B cell (primary cell): Measurements from ENCODE around the gene GPC4. TPM values are rescaled to one million over a fixed set of nuclear protein-coding genes. Genes with fewer than 3 reads are reported as not detected.

Experiments
- ATAC-seq: fragments of 200-7000 bp; cut with Tn5 transposase; one replicate; pipeline ENCODE4 v1.10.0; 2021; ENCODE audit warnings: low read depth, mild to moderate bottlenecking, moderate number of reproducible peaks, moderate library complexity
- CTCF ChIA-PET: fragments of 350-600 bp; sonication (Branson Sonifier 250); formaldehyde crosslinking; loops from one replicate; lab custom pipeline; 2021; ENCODE audit warnings: antibody characterized with exemption, inconsistent platforms; lab: Charles Lee
- POLR2A ChIA-PET: fragments of 350-600 bp; sonication (Branson Sonifier 250); formaldehyde crosslinking; loops from one replicate; lab custom pipeline; 2021; ENCODE audit warnings: antibody characterized with exemption; lab: Charles Lee
- DNase-seq: peaks from one replicate; pipeline ENCODE4 v3.0.0; 2013
- H2AFZ ChIP-seq: 2 replicates; pipeline ENCODE4 v1.6.1; 2012; ENCODE audit warnings: mild to moderate bottlenecking, low read depth, low read length; ENCODE audit not compliant: insufficient read depth, poor library complexity, severe bottlenecking
- H3K27ac ChIP-seq, 2 donors: 1 replicate in 1 of 2; 2 replicates in 1 of 2; pipeline ENCODE4 v1.5.1; 2012 to 2013; ENCODE audit warnings: low read length in 2 of 2, mild to moderate bottlenecking in 2 of 2, moderate library complexity in 1 of 2
- H3K27me3 ChIP-seq, 4 experiments: fragments of 200-600 bp in 1 of 4; sonication (generic) in 1 of 4; replicated peaks in 1 of 4; 1 replicate in 2 of 4; 2 replicates in 2 of 4; pipeline versions ENCODE4 v1.6.1 to v1.7.0; 2013 to 2016; ENCODE audit warnings: low read length in 3 of 4, mild to moderate bottlenecking in 2 of 4, mixed read lengths in 1 of 4, moderate library complexity in 1 of 4; ENCODE audit not compliant: insufficient read depth in 4 of 4, control insufficient read depth in 3 of 4; ENCODE audit errors: control extremely low read depth in 1 of 4
- H3K36me3 ChIP-seq, 2 experiments: replicated peaks in 1 of 2; 1 replicate in 1 of 2; 2 replicates in 1 of 2; pipeline versions ENCODE4 v1.6.1 to v1.7.1; 2013; ENCODE audit warnings: low read length in 1 of 2; ENCODE audit not compliant: insufficient read depth in 2 of 2, control insufficient read depth in 1 of 2; ENCODE audit errors: control extremely low read depth in 1 of 2, extremely low read depth in 1 of 2
- H3K4me1 ChIP-seq, 2 donors: fragments of 200-600 bp in 1 of 2; sonication (generic) in 1 of 2; 1 replicate in 1 of 2; 2 replicates in 1 of 2; pipeline versions ENCODE4 v1.5.1 to v1.6.1; 2013 to 2017; ENCODE audit warnings: low read length in 2 of 2; ENCODE audit not compliant: control insufficient read depth in 2 of 2, insufficient read depth in 2 of 2
- H3K4me2 ChIP-seq: replicated peaks from 2 replicates; pipeline ENCODE3; 2012; ENCODE audit warnings: mild to moderate bottlenecking, low read depth, low read length; ENCODE audit not compliant: poor library complexity, severe bottlenecking
- H3K4me3 ChIP-seq, 5 experiments: fragments of 200-600 bp in 1 of 5; sonication (generic) in 1 of 5; 1 replicate in 3 of 5; 2 replicates in 2 of 5; pipeline versions ENCODE4 v1.5.1 to v1.7.0; 2011 to 2016; ENCODE audit warnings: low read length in 4 of 5, mild to moderate bottlenecking in 4 of 5, low read depth in 2 of 5, control low read depth in 1 of 5, moderate library complexity in 1 of 5; ENCODE audit not compliant: insufficient read depth in 1 of 5; ENCODE audit errors: control extremely low read depth in 1 of 5, extremely low read depth in 1 of 5
- H3K79me2 ChIP-seq: fragments of 200-600 bp; sonication (generic); one replicate; pipeline ENCODE4 v1.6.0; 2016; ENCODE audit warnings: low read length; ENCODE audit not compliant: control insufficient read depth, insufficient read depth
- H3K9ac ChIP-seq: fragments of 200-600 bp; sonication (generic); 2 replicates; pipeline ENCODE4 v1.6.1; 2017; ENCODE audit warnings: mild to moderate bottlenecking, low read length, moderate library complexity
- H3K9me3 ChIP-seq, 3 donors: one replicate each; pipeline versions ENCODE4 v1.6.1 to v1.7.1; 2013; ENCODE audit warnings: low read length in 2 of 3; ENCODE audit not compliant: control insufficient read depth in 2 of 3, insufficient read depth in 1 of 3; ENCODE audit errors: control extremely low read depth in 1 of 3
- H4K20me1 ChIP-seq: 2 replicates; pipeline ENCODE4 v1.6.0; 2012; ENCODE audit warnings: mild to moderate bottlenecking, low read length; ENCODE audit not compliant: insufficient read depth, control insufficient read depth, poor library complexity, severe bottlenecking
- H3K27ac Mint-ChIP-seq: one replicate; pipeline ENCODE4 v1.8.0; 2021; ENCODE audit warnings: mixed read lengths
- H3K27me3 Mint-ChIP-seq: one replicate; pipeline ENCODE4 v1.8.0; 2021; ENCODE audit warnings: mixed read lengths
- H3K4me1 Mint-ChIP-seq: one replicate; pipeline ENCODE4 v1.8.0; 2021; ENCODE audit warnings: mixed read lengths
- H3K4me3 Mint-ChIP-seq: one replicate; pipeline ENCODE4 v1.8.0; 2021; ENCODE audit warnings: mixed read lengths
- H3K9me3 Mint-ChIP-seq: one replicate; pipeline ENCODE4 v1.8.0; 2022; ENCODE audit warnings: mixed read lengths; ENCODE audit not compliant: insufficient read depth
- EZH2 ChIP-seq: IDR thresholded peaks from 2 replicates; pipeline ENCODE4 v1.6.1; 2012; ENCODE audit warnings: borderline replicate concordance, low read depth, mild to moderate bottlenecking, moderate library complexity, low read length; ENCODE audit not compliant: insufficient read depth, poor library complexity, severe bottlenecking
- WGBS: methylation state at CpG from one replicate; pipeline ENCODE4 v1.1.5; 2013; ENCODE audit warnings: missing lambda C conversion rate; ENCODE audit not compliant: insufficient coverage; 5-methylcytosine and 5-hydroxymethylcytosine counted together
- intact Hi-C: fragments of 100-400 bp; cut with micrococcal nuclease; formaldehyde crosslinking; loops from one replicate; pipeline ENCODE4 v1.10.0; 2022
- polyA plus RNA-seq: library from polyadenylated mRNA; depleted of rRNA; stranded (reverse); fragments of >200 nt; gene quantifications from 2 replicates; pipeline ENCODE4 v1.2.3, GENCODE V29; 2012
- total RNA-seq, 2 donors: library from RNA; stranded (reverse); fragments of 120-200 nt in 1 of 2; gene quantifications; 1 replicate in 1 of 2; 2 replicates in 1 of 2; pipeline versions ENCODE4 v1.2.3 to v1.2.4, GENCODE V29; 2013 to 2022
- TF ChIP-seq, protein P1 (sequence below): fragments of 200-600 bp; IDR thresholded peaks from one replicate; pipeline ENCODE4 v1.8.0; 2022; ENCODE audit warnings: antibody characterized with exemption, mild to moderate bottlenecking

The GPC4 gene
- total and polyA plus RNA-seq, 2 donors (not counting 1 experiment from before 2014, with no cell fraction given) = 0.30 to 0.47 TPM

DNA sequence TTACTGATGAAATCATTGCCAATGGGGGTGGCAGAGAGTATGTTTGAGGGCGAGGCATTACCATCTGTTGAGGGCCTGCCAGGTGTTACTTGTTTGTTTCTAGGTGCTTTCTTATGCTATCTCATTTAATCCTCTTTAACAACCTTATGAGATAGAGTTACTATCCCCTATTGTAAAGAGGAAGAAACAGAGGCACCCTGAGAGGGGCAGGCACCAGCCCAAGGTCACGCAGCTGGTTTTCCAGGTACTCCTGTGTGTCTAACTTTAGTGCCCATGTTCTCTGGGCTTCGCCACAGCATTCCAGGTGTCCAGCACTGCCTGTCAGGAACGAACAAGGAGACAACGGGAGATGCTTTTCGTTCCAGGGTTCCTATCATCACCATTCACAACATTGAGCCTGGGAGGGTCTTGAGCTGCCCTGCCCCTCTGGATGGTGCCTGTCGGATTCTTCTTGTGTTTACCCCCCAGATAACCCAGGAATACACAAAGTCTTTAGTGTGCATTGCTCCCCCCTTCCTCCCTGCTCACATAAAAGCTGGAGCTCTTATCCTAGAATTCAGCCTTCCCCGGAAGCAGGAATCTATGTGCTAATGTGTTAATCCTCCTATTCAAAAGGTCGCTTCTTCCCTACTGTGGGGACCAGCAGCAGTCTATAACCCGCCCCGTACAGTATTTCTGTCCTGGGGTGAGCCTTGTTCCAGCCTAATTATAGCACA is 24.9 kb upstream of the GPC4 start:
- ChIA-PET CTCF (interaction anchor here (0.5 kb wide), 1 partner anchor 7 kb away, joined by 3 read pairs; no protein-coding TSS in a partner anchor), POLR2A (no interaction called here)
- WGBS = 95% methylated on average over 3 of the region's 11 CpGs
- Histone ChIP-seq H3K9ac (no peak overlapping the region), H4K20me1 (no peaks in the 10 kb centered on the region), H3K4me1 (no peaks in the 10 kb centered on the region), H2AFZ (no peak overlapping the region), H3K27ac (no peak overlapping the region), H3K4me3 (no peak overlapping the region), H3K9me3 (no peaks in the 10 kb centered on the region), H3K79me2 (no peaks in the 10 kb centered on the region), H3K27me3 (no peaks in the 10 kb centered on the region), H3K36me3 (no peaks in the 10 kb centered on the region), H3K4me2 (no peak overlapping the region)
- Mint-ChIP-seq H3K9me3 (no peaks in the 10 kb centered on the region), H3K27ac (no peak overlapping the region), H3K4me3 (no peak overlapping the region), H3K27me3 (no peaks in the 10 kb centered on the region), H3K4me1 (peaks cover 2% of the 10 kb centered on the region)
- DNase-seq (no peak), ATAC-seq (no peak)
- intact Hi-C loops = no loop called here
- TF ChIP-seq, protein P1, sequence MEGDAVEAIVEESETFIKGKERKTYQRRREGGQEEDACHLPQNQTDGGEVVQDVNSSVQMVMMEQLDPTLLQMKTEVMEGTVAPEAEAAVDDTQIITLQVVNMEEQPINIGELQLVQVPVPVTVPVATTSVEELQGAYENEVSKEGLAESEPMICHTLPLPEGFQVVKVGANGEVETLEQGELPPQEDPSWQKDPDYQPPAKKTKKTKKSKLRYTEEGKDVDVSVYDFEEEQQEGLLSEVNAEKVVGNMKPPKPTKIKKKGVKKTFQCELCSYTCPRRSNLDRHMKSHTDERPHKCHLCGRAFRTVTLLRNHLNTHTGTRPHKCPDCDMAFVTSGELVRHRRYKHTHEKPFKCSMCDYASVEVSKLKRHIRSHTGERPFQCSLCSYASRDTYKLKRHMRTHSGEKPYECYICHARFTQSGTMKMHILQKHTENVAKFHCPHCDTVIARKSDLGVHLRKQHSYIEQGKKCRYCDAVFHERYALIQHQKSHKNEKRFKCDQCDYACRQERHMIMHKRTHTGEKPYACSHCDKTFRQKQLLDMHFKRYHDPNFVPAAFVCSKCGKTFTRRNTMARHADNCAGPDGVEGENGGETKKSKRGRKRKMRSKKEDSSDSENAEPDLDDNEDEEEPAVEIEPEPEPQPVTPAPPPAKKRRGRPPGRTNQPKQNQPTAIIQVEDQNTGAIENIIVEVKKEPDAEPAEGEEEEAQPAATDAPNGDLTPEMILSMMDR = no peak
- no peak for TF ChIP-seq EZH2

DNA sequence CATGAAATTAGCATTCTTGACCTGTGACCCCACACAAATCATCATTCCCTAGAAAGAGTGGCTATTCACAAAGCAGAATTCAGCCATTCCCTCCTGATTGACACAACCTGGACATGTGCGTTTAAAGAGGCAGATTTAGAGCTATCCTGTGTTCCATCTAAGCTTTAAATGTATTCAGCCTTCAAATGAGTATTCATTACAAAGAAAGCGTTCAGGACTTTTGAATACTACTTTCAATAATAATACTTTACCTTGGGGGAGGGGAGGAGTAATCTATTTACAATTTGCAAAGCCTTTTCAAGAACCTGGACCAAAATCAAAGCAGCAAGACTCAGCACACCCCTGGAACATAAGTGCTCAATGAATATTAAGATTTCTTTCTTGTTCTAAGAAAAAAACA is 22.5 kb upstream of the GPC4 start:
- H3K79me2 ChIP-seq = no peaks in the 10 kb centered on the region
- no peak overlapping the region for H3K4me3 Mint-ChIP-seq
- H3K36me3 ChIP-seq = no peaks in the 10 kb centered on the region
- H3K27ac Mint-ChIP-seq = no peak overlapping the region
- H3K4me1 ChIP-seq = no peaks in the 10 kb centered on the region
- H3K4me2 ChIP-seq = no peak overlapping the region
- WGBS = no CpG with 5 or more reads among the region's 2 CpGs
- intact Hi-C loops = no loop called here
- H2AFZ ChIP-seq = no peak overlapping the region
- no peaks in the 10 kb centered on the region for H3K27me3 Mint-ChIP-seq
- H3K27me3 ChIP-seq = no peaks in the 10 kb centered on the region
- no peaks in the 10 kb centered on the region for H4K20me1 ChIP-seq
- H3K4me1 Mint-ChIP-seq = no peaks in the 10 kb centered on the region
- DNase-seq = no peak
- no peaks in the 10 kb centered on the region for H3K9me3 Mint-ChIP-seq
- no peak overlapping the region for H3K9ac ChIP-seq
- peaks cover 0 to 2% (median 0%) of the 10 kb centered on the region in 3 donors for H3K9me3 ChIP-seq
- TF ChIP-seq EZH2 = no peak
- TF ChIP-seq, protein P1 = no peak
- ChIA-PET POLR2A (no interaction called here), CTCF (no interaction called here)
- no peak overlapping the region for H3K27ac ChIP-seq
- no peak for ATAC-seq
- H3K4me3 ChIP-seq = no peak overlapping the region
